ENCODE data around the gene KLRF1.
"Not testable (repeated sequence)": the region's sequence is repeated elsewhere in the genome, so short reads cannot be mapped to it uniquely, and the experiment has no call there.

Gene KLRF1

GRCh38 chr12:9872162-9872561 is 44.9 kb downstream of the KLRF1 start:
- DNase-seq, result no peak

- DNase-seq, result no peak
These were observed 45.5 kb downstream of the KLRF1 start for GRCh38 chr12:9872742-9873141.

GRCh38 chr12:9876120-9876519 is 48.8 kb downstream of the KLRF1 start:
- not testable (repeated sequence) for DNase-seq

GRCh38 chr12:9880532-9881078 is 53.3 kb downstream of the KLRF1 start:
- no peak for DNase-seq

GRCh38 chr12:9881246-9881645 is 54.0 kb downstream of the KLRF1 start, which contains the start of gene KLRF2:
TSS of gene KLRF2 (plus strand) at chr12:9881489. CDS start at chr12:9881596, 107 bp downstream.
- DNase-seq, result no peak

DNA sequence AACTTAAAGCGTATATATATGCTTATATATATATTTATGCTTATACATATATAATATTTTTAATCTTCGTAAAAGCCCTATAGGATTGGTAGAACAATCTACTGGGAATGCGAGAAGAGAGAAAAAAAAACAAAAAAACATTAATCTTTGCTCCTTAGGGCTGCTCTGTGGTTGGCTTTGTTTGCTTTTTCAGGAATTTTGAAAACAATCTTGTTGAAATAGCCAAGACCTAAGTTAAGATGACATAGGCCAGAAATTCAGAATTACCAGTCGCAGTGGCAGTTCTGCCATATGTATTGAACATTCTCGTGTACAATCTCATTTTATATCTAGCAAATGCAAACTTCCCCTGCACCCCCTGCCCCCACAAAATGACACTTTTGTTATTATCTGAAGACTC is 54.7 kb downstream of the KLRF1 start:
- no peak for DNase-seq

DNA sequence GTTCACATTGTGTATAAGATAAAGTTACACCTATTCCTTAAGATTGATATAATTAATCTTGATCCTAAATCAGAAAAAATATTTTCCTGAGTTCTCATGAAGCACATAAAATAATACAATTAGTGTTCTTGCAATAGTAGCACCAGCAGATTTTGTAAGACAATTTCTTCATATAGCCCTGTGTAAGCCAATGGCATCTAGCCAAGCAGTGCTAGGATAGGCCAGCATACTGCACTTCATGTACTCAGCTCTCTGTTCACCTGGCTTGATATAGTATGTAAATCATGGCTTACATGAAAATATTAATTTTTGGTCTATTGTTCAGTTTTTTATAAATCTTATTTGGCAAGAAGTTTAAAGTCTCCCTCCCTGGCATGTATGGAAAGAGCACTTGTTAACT is 55.9 kb downstream of the KLRF1 start:
- DNase-seq, result no peak

GRCh38 chr12:9888665-9889273 is 61.5 kb downstream of the KLRF1 start:
- no peak for DNase-seq

All from activated CD4-positive, CD25-positive, alpha-beta regulatory T cell treated with anti-CD3 and anti-CD28 coated beads, Interleukin-2, amount 50 U/mL, for 72 hours (primary cell).